Bronchial epithelial cell (primary cell): ENCODE data around the gene SEC11A. TPM values are rescaled to one million over a fixed set of nuclear protein-coding genes. Genes with fewer than 3 reads are reported as not detected.
A peak's percentile ranks its signal among the peaks of the same experiment; 100 is the strongest.

Experiments used
- DNase-seq: peaks from one replicate; pipeline ENCODE4 v3.0.0-alpha.2; 2010; ENCODE audit warnings: low read depth
- FAIRE-seq: peaks from 2 replicates; lab custom pipeline; 2011; peaks lifted over from hg19 to GRCh38; lab: Jason Lieb, UNC
- H3K27me3 ChIP-seq: 2 replicates; pipeline ENCODE4 v1.5.1; 2011; ENCODE audit warnings: low read length; ENCODE audit not compliant: control insufficient read depth, insufficient read depth
- H3K36me3 ChIP-seq: 2 replicates; pipeline ENCODE4 v1.5.1; 2011; ENCODE audit warnings: low read length; ENCODE audit not compliant: control insufficient read depth, insufficient read depth
- H3K4me3 ChIP-seq: 2 replicates; pipeline ENCODE4 v1.5.1; 2011; ENCODE audit warnings: mild to moderate bottlenecking, low read depth, low read length, control low read depth
- total RNA-seq: library from RNA; depleted of rRNA; stranded (reverse); fragments of >200 nt; gene quantifications from 2 replicates; pipeline ENCODE4 v1.2.1, GENCODE V29; 2014
- TF ChIP-seq, protein P1 (sequence below): IDR thresholded peaks from 2 replicates; pipeline ENCODE4 v1.5.1; 2011; ENCODE audit warnings: mild to moderate bottlenecking, moderate library complexity, low read length, control low read depth, inconsistent platforms; ENCODE audit not compliant: insufficient read depth, severe bottlenecking

Gene SEC11A
- total RNA-seq, 1 donor from 2014 or later, result 247 TPM

DNA sequence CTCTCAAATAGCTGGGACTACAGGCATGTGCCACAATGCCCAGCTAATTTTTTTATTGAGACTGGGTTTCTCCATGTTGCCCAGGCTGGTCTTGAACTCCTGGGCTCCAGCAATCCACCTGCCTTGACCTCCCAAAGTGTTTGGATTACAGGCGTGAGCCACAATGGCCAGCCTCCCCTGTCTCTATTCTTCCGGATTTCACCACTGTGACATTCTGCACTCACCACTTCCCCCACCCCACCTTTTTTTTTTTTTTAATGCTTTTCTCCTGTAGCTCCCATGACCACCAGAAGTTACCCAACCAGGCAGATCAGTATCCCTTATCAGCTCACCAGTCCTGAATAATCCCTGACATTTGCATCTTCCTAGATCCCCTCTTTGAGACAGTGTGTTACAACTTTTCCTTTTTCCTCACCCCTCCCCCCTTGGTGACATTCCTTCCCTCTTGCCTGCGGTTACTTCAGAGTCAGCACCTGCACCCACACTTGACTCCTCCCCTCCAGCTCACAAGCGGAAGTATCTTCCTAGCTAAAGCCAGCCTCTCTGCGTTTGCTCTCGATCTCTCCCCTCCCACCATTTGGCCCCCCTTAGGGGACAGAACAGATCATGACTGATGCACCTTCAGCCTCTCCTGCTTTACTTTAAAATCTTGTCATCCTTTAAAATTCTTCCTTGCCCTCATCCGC is 19.0 kb upstream of the SEC11A start:
- peak overlapping the region; percentile 26 for H3K4me3 ChIP-seq

DNA sequence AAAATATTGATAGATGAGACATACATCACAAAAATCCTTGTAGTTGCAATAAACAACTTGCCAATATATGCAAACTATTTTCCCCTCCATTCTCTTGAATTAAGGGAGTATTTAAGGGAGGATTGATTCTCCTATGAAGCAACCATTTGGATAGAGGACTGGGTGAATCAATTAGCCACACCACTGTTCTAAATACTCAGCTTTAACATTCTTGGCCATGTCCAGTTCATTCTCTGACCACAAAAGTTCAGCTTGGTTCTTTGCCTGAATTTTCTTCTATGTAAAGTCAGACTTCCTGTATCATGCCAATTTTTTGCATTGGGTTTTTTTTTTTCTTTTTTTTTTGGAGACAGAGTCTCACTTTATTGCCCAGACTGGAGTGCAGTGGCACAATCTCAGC is 15.8 kb upstream of the SEC11A start:
- FAIRE-seq (no peak), DNase-seq (no peak)
- H3K27me3 ChIP-seq, result no peaks in the 10 kb centered on the region
- no peaks in the 10 kb centered on the region for H3K36me3 ChIP-seq
- no peak overlapping the region for H3K4me3 ChIP-seq
- TF ChIP-seq, protein P1, sequence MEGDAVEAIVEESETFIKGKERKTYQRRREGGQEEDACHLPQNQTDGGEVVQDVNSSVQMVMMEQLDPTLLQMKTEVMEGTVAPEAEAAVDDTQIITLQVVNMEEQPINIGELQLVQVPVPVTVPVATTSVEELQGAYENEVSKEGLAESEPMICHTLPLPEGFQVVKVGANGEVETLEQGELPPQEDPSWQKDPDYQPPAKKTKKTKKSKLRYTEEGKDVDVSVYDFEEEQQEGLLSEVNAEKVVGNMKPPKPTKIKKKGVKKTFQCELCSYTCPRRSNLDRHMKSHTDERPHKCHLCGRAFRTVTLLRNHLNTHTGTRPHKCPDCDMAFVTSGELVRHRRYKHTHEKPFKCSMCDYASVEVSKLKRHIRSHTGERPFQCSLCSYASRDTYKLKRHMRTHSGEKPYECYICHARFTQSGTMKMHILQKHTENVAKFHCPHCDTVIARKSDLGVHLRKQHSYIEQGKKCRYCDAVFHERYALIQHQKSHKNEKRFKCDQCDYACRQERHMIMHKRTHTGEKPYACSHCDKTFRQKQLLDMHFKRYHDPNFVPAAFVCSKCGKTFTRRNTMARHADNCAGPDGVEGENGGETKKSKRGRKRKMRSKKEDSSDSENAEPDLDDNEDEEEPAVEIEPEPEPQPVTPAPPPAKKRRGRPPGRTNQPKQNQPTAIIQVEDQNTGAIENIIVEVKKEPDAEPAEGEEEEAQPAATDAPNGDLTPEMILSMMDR, result no peak

More for the DNA sequence above, 19.0 kb upstream of the SEC11A start:
- Histone ChIP-seq H3K36me3 (no peaks in the 10 kb centered on the region), H3K27me3 (no peaks in the 10 kb centered on the region)
- peak; percentile 80 for DNase-seq
- TF ChIP-seq, protein P1, result no peak
- no peak for FAIRE-seq

DNA sequence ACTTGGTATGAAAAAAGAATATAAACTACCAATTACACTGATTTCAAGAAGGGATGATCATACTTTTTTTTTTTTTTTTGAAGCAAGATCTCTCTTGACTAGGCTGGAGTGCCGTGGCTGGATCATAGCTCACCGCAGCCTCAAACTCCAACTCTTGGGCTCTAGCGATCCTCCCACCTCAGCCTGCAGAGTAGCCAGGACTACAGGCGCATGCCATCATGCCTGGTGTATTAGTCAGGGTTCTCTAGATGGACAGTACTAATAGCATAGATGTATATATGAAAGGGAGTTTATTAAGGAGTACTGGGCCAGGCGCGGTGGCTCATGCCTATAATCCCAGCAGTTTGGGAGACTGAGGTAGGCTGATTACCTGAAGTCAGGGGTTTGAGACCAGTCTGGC is 11.5 kb upstream of the SEC11A start:
- no peak overlapping the region for H3K4me3 ChIP-seq
- no peaks in the 10 kb centered on the region for H3K27me3 ChIP-seq
- DNase-seq (no peak), FAIRE-seq (no peak)
- TF ChIP-seq, protein P1, result no peak
- no peaks in the 10 kb centered on the region for H3K36me3 ChIP-seq

DNA sequence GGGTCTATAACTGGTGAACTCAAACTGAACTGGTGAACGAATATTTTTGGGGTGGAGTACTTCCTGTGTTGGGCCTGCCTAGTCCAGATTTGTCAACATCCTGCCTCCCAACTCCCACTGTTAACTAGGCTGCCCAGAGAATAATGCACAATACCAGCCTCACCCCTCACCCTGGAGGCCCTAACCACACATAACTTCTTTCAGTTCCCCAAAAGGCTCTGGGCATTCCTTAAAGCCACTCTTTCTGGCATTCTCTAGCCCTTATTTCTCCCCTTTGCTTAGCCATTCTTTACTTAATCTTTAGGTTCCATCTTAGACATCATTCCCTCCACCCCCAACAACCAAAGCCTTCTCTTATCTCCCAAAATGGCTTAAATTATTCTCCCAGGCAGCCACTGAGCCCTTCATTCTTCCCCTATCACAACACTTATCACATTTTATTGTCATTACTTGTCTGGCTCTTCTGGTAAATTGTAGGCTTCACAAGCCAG is 9.1 kb upstream of the SEC11A start:
- H3K4me3 ChIP-seq, result no peak overlapping the region
- no peaks in the 10 kb centered on the region for H3K36me3 ChIP-seq
- DNase-seq (peak; percentile 47), FAIRE-seq (no peak)
- TF ChIP-seq, protein P1, result no peak
- H3K27me3 ChIP-seq, result no peaks in the 10 kb centered on the region

DNA sequence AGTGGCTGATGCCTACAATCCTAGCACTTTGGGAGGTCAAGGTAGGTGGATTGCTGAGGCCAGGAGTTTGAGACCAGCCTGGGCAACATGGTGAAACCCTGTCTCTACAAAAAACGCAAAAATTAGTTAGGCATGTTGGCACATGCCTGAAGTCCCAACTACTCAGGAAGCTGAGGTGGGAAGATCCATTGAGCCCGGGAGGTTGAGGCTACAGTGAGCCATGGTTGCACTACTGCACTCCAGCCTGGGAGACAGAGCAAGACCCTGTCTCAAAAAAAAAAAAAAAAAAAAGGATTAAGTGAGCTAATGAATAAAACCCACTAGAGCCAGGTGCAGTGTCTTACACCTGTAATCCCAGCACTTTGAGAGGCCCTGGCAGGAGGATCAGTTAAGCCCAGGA is 6.7 kb upstream of the SEC11A start:
- TF ChIP-seq, protein P1, result no peak
- no peaks in the 10 kb centered on the region for H3K36me3 ChIP-seq
- H3K4me3 ChIP-seq, result no peak overlapping the region
- DNase-seq (peak; percentile 60), FAIRE-seq (no peak)
- H3K27me3 ChIP-seq, result no peaks in the 10 kb centered on the region
